ENCODE measurements around the gene C1QTNF4. TPM values are rescaled to one million over a fixed set of nuclear protein-coding genes. Genes with fewer than 3 reads are reported as not detected.

C1QTNF4 gene
- total RNA-seq, 1 donor from 2014 or later = 0.39 TPM

- Histone ChIP-seq H3K4me3 (no peak overlapping the region), H3K27me3 (no peaks in the 10 kb centered on the region), H3K9ac (no peak overlapping the region), H3K4me1 (no peaks in the 10 kb centered on the region), H3F3A (ENCODE audit: low read depth) (peaks cover 19% of the 10 kb centered on the region), H2AFZ (replicated peaks) (no peak overlapping the region), H3K9me3 (ENCODE audit: low read depth) (no peaks in the 10 kb centered on the region), H3K27ac (no peak overlapping the region), H3K4me2 (no peak overlapping the region), H3K36me3 (peaks cover 7% of the 10 kb centered on the region), H4K20me1 (ENCODE audit: low read depth) (no peaks in the 10 kb centered on the region), H3K79me2 (ENCODE audit: low read depth) (no peaks in the 10 kb centered on the region)
- Mint-ChIP-seq H3K36me3 (peaks cover 4% of the 10 kb centered on the region), H3K9me3 (no peaks in the 10 kb centered on the region), H3K4me1 (no peaks in the 10 kb centered on the region), H3K27ac (no peak overlapping the region), H3K4me3 (no peak overlapping the region), H3K27me3 (ENCODE audit: insufficient read depth, low read depth) (no peaks in the 10 kb centered on the region)
- no peak for DNase-seq (ENCODE audit: low spot score)
- TF ChIP-seq EZH2 (IDR thresholded peaks at IDR 0.05) (no peak), EZH2phosphoT487 (IDR thresholded peaks at IDR 0.05) (no peak)
Observed at GRCh38 chr11:47620836-47621378, 26.7 kb upstream of the C1QTNF4 start.

GRCh38 chr11:47617417-47617809 is 23.2 kb upstream of the C1QTNF4 start:
- no peaks in the 10 kb centered on the region for H3K9me3 Mint-ChIP-seq
- H2AFZ ChIP-seq (replicated peaks) = no peak overlapping the region
- peaks cover 7% of the 10 kb centered on the region for H3K36me3 ChIP-seq
- no peak overlapping the region for H3K9ac ChIP-seq
- H3K27ac ChIP-seq = no peak overlapping the region
- H3K4me1 ChIP-seq = no peaks in the 10 kb centered on the region
- H3K27me3 Mint-ChIP-seq (ENCODE audit: insufficient read depth, low read depth) = no peaks in the 10 kb centered on the region
- TF ChIP-seq EZH2 (IDR thresholded peaks at IDR 0.05) (no peak), EZH2phosphoT487 (IDR thresholded peaks at IDR 0.05) (no peak), CTCF (IDR thresholded peaks at IDR 0.05) (no peak)
- H3K27ac Mint-ChIP-seq = no peak overlapping the region
- DNase-seq (ENCODE audit: low spot score) = no peak
- H3K79me2 ChIP-seq (ENCODE audit: low read depth) = no peaks in the 10 kb centered on the region
- no peaks in the 10 kb centered on the region for H3K4me1 Mint-ChIP-seq
- peaks cover 23% of the 10 kb centered on the region for H3F3A ChIP-seq (ENCODE audit: low read depth)
- no peak overlapping the region for H3K4me2 ChIP-seq
- H3K4me3 Mint-ChIP-seq = no peak overlapping the region
- H3K9me3 ChIP-seq (ENCODE audit: low read depth) = no peaks in the 10 kb centered on the region
- H3K27me3 ChIP-seq = no peaks in the 10 kb centered on the region
- no peaks in the 10 kb centered on the region for H4K20me1 ChIP-seq (ENCODE audit: low read depth)
- H3K36me3 Mint-ChIP-seq = peaks cover 2% of the 10 kb centered on the region
- H3K4me3 ChIP-seq = no peak overlapping the region

- peaks cover 23% of the 10 kb centered on the region for H3F3A ChIP-seq (ENCODE audit: low read depth)
- no peaks in the 10 kb centered on the region for H3K27me3 ChIP-seq
- no peak overlapping the region for H3K27ac Mint-ChIP-seq
- no peak overlapping the region for H3K4me2 ChIP-seq
- no peaks in the 10 kb centered on the region for H4K20me1 ChIP-seq (ENCODE audit: low read depth)
- H3K4me1 Mint-ChIP-seq = no peaks in the 10 kb centered on the region
- no peak overlapping the region for H2AFZ ChIP-seq (replicated peaks)
- no peak overlapping the region for H3K4me3 ChIP-seq
- H3K9me3 ChIP-seq (ENCODE audit: low read depth) = no peaks in the 10 kb centered on the region
- H3K4me3 Mint-ChIP-seq = no peak overlapping the region
- no peak overlapping the region for H3K9ac ChIP-seq
- no peaks in the 10 kb centered on the region for H3K27me3 Mint-ChIP-seq (ENCODE audit: insufficient read depth, low read depth)
- peak; percentile 60 for DNase-seq (ENCODE audit: low spot score)
- H3K36me3 ChIP-seq = peaks cover 7% of the 10 kb centered on the region
- H3K36me3 Mint-ChIP-seq = peaks cover 2% of the 10 kb centered on the region
- H3K4me1 ChIP-seq = no peaks in the 10 kb centered on the region
- H3K79me2 ChIP-seq (ENCODE audit: low read depth) = no peaks in the 10 kb centered on the region
- no peaks in the 10 kb centered on the region for H3K9me3 Mint-ChIP-seq
- no peak overlapping the region for H3K27ac ChIP-seq
- TF ChIP-seq CTCF (IDR thresholded peaks at IDR 0.05) (peak; percentile 79), EZH2phosphoT487 (IDR thresholded peaks at IDR 0.05) (no peak)
Observed at GRCh38 chr11:47616726-47617416, 22.7 kb upstream of the C1QTNF4 start.

- H3K27me3 ChIP-seq = no peaks in the 10 kb centered on the region
- H4K20me1 ChIP-seq (ENCODE audit: low read depth) = no peaks in the 10 kb centered on the region
- no peak for TF ChIP-seq CTCF (IDR thresholded peaks at IDR 0.05)
- no peak for TF ChIP-seq EZH2phosphoT487 (IDR thresholded peaks at IDR 0.05)
- no peak for TF ChIP-seq EZH2 (IDR thresholded peaks at IDR 0.05)
- no peak overlapping the region for H3K4me3 ChIP-seq
- no peak overlapping the region for H3K27ac ChIP-seq
- no peaks in the 10 kb centered on the region for H3K9me3 Mint-ChIP-seq
- H2AFZ ChIP-seq (replicated peaks) = no peak overlapping the region
- H3F3A ChIP-seq (ENCODE audit: low read depth) = peaks cover 23% of the 10 kb centered on the region
- H3K4me1 Mint-ChIP-seq = no peaks in the 10 kb centered on the region
- H3K9me3 ChIP-seq (ENCODE audit: low read depth) = no peaks in the 10 kb centered on the region
- DNase-seq (ENCODE audit: low spot score) = no peak
- peaks cover 2% of the 10 kb centered on the region for H3K36me3 Mint-ChIP-seq
- no peak overlapping the region for H3K4me2 ChIP-seq
- no peaks in the 10 kb centered on the region for H3K79me2 ChIP-seq (ENCODE audit: low read depth)
- no peak overlapping the region for H3K9ac ChIP-seq
- no peaks in the 10 kb centered on the region for H3K4me1 ChIP-seq
- no peak overlapping the region for H3K27ac Mint-ChIP-seq
- H3K4me3 Mint-ChIP-seq = no peak overlapping the region
- H3K36me3 ChIP-seq = peaks cover 7% of the 10 kb centered on the region
- no peaks in the 10 kb centered on the region for H3K27me3 Mint-ChIP-seq (ENCODE audit: insufficient read depth, low read depth)
Observed at GRCh38 chr11:47615249-47615648, 21.0 kb upstream of the C1QTNF4 start.

All from neural progenitor cell (in vitro differentiated cells).